ENCODE measurements around the gene CYP4F3. TPM values are rescaled to one million over a fixed set of nuclear protein-coding genes. Genes with fewer than 3 reads are reported as not detected.

CYP4F3 gene
- total RNA-seq, 3 donors from 2014 or later: 2.7 to 7.8 (median 4.3) TPM

DNA sequence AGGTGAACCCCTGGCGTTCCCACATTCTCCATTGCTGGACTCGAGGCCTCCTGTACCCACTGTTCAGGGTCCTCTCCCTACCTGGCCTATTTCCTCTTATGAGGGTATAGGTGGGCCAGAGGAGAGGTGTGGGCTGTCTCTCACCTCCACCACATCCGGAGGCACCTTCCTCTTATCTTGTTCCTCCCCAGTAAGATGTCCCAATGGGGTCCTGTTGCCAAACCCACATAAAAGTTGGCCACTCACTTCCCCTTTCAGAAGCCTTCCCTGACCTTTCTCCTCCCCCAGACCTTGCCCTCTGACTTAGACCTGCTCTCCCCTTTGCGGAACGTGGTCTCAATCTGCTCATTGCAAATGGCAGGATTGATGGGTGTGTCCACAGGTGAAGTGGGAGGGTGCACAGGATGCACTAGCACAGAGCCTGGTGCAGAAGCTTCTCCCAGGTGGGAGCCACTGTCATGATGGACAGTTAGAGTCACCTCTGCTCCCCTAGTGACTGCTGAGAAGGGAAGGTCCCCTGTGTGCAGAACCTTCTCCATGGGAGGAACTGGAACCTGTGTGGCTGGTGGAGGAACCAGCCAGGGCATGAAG is 1.3 kb downstream of the CYP4F3 start:
- ATAC-seq (no peak), DNase-seq (no peak)
- TF ChIP-seq, protein P1, sequence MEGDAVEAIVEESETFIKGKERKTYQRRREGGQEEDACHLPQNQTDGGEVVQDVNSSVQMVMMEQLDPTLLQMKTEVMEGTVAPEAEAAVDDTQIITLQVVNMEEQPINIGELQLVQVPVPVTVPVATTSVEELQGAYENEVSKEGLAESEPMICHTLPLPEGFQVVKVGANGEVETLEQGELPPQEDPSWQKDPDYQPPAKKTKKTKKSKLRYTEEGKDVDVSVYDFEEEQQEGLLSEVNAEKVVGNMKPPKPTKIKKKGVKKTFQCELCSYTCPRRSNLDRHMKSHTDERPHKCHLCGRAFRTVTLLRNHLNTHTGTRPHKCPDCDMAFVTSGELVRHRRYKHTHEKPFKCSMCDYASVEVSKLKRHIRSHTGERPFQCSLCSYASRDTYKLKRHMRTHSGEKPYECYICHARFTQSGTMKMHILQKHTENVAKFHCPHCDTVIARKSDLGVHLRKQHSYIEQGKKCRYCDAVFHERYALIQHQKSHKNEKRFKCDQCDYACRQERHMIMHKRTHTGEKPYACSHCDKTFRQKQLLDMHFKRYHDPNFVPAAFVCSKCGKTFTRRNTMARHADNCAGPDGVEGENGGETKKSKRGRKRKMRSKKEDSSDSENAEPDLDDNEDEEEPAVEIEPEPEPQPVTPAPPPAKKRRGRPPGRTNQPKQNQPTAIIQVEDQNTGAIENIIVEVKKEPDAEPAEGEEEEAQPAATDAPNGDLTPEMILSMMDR (IDR thresholded peaks at IDR 0.05): no peak
- H3K4me1 ChIP-seq (ENCODE audit: low read depth): peaks cover 26% of the 10 kb centered on the region
- H3K9me3 ChIP-seq: no peaks in the 10 kb centered on the region
- H3K4me3 ChIP-seq: no peak overlapping the region
- intact Hi-C loops (cut with DNase I, micrococcal nuclease): no loop called here
- H3K36me3 ChIP-seq (ENCODE audit: low read depth): no peaks in the 10 kb centered on the region

DNA sequence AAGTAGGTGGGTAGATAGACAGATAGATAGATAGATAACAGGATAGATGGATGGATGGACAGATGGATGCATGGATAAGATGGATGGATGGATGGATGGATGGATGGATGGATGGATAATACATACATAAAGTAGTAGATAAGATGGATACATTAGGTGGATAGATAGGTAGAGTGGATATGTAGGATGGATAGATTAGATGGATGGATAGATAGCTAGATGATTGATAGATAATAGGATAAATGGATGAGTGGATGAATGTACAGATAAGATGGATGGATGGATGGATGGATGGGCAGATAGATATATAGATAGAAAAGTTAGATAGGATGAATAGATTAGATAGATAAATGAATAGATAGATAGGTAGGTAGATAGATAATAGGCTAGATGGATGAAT is 2.1 kb downstream of the CYP4F3 start:
- Histone ChIP-seq H3K4me3 (no peak overlapping the region), H3K4me1 (ENCODE audit: low read depth) (peaks cover 26% of the 10 kb centered on the region), H3K9me3 (no peaks in the 10 kb centered on the region), H3K36me3 (ENCODE audit: low read depth) (no peaks in the 10 kb centered on the region)
- DNase-seq: no peak
- TF ChIP-seq, protein P1 (IDR thresholded peaks at IDR 0.05): no peak
- ATAC-seq: no peak
- intact Hi-C loops (cut with DNase I, micrococcal nuclease): no loop called here

DNA sequence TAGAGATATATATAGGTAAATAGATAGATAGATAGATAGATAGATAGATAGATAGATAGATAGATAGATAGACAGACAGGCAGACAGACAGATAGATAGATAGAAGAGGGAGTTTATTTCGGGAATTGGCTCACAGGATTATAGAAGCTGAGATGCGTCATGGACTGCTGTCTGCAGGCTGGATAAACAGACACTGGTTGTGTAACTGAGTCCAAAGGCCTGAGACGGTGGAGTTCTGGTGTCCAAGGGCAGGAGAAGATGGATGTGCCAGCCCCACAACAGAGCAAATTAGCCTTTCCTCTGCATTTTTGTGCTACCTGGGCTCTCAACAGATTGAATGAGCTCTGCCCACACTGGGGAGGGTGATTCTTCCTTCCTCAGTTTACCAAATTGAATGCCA is 2.7 kb downstream of the CYP4F3 start:
- DNase-seq (no peak), ATAC-seq (no peak)
- H3K36me3 ChIP-seq (ENCODE audit: low read depth): no peaks in the 10 kb centered on the region
- H3K4me1 ChIP-seq (ENCODE audit: low read depth): peaks cover 26% of the 10 kb centered on the region
- intact Hi-C loops (cut with DNase I, micrococcal nuclease): no loop called here
- TF ChIP-seq, protein P1 (IDR thresholded peaks at IDR 0.05): no peak
- H3K9me3 ChIP-seq: no peaks in the 10 kb centered on the region
- no peak overlapping the region for H3K4me3 ChIP-seq

DNA sequence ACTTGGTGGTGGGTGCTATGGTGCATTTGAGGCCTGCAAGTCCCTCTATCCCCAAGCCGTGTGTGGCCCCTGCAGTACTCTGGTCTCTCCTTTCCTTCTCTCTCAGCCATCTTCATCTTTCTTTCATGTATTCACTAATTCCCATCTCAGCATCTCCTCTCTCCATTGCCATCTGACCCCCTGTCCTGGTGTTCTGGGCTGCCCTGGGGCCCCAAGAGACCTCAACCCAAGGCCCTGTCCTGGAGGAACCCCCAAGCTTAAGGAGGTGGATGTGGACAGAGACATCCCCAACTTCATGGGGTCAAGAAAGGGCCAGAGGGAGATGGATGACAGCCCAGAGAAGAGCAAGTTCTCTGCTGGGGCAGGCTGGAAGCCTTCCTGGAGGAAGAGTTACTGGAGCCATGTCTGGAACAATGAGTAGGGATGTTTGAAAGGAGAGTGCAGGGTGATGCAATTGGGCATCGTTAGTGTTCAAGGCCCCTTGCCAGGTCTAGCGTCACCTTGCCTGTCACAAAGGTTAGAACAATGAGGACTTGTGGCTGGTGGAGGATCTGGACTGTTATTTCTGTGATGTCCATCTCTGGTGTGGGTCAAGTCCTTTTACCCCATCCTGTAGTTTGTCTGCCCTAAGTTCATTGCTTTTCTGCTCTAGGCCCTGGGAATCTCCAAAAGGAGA is 3.5 kb downstream of the CYP4F3 start:
- ATAC-seq (no peak), DNase-seq (no peak)
- Histone ChIP-seq H3K36me3 (ENCODE audit: low read depth) (no peaks in the 10 kb centered on the region), H3K4me1 (ENCODE audit: low read depth) (peaks cover 25% of the 10 kb centered on the region), H3K9me3 (no peaks in the 10 kb centered on the region), H3K4me3 (no peak overlapping the region)
- TF ChIP-seq, protein P1 (IDR thresholded peaks at IDR 0.05): no peak
- intact Hi-C loops (cut with DNase I, micrococcal nuclease): no loop called here

DNA sequence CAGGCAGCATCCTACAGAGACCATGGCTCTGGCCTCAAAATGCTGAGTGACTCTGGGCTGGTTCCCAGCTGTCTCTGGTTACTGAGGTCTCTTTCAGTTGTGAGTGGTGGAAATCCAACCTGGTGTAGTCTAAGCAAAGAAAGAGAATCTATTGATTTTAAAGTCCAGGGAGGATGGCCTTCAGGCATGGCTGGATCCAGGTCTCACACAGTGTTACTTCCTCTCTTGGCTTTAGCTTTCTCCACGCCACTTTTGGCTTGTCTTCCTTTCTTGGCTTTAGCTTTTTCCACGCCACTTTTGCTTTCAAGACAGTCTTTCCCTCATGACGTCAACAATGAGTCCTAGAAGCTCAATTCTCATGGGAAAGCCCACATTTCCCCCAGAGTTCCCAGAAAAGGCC is 4.1 kb downstream of the CYP4F3 start:
- Histone ChIP-seq H3K4me3 (no peak overlapping the region), H3K36me3 (ENCODE audit: low read depth) (no peaks in the 10 kb centered on the region), H3K9me3 (no peaks in the 10 kb centered on the region), H3K4me1 (ENCODE audit: low read depth) (peaks cover 19% of the 10 kb centered on the region)
- TF ChIP-seq, protein P1 (IDR thresholded peaks at IDR 0.05): no peak
- DNase-seq: no peak
- intact Hi-C loops (cut with DNase I, micrococcal nuclease): no loop called here
- ATAC-seq: no peak

Data from mucosa of descending colon (tissue), 3 donors.